Middle frontal gyrus (tissue), 1 donor: ENCODE results near the gene VSIG10L.

ENCODE experiments used
- DNase-seq: peaks from one replicate; pipeline ENCODE4 v3.0.0-alpha.2; 2015; ENCODE audit warnings: low spot score; ENCODE audit errors: extremely low spot score

VSIG10L gene

DNA sequence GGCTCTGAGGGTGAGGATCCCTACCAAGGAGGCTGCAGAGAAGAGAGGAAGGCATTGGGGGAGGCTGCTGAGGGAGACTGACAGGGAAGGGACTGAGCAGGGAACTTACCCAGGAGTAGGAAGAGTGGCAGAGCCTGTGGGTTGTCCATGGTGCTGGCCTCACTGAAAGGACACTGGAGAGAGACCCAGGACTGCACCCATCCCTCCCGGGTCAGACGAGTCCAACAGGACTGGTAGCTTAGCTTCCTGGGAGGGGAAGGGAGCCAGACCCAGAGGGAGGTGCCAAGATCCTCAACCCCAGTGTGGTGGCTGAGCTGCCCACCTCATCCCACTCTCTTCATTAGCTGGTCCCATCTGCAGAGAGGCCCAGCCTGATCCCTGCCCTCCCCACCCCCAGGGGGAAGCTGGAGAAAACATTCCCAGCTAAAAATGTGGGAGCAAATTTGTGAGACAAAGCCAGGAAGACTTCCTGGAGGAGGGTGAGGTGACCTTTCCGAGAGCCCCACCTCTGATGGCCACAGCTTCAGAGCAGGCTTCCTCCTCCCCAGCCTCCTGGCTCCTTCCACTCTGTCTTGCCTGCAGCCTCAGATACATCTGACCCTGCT lies at the start of gene VSIG10L:
TSS of gene VSIG10L (minus strand) at position 164 of the 605 bp plus-strand sequence. CDS start at position 149, 15 bp downstream.
- no peak for DNase-seq

GRCh38 chr19:51391073-51391611 lies 49.2 kb upstream of the VSIG10L start:
- DNase-seq: no peak

DNA sequence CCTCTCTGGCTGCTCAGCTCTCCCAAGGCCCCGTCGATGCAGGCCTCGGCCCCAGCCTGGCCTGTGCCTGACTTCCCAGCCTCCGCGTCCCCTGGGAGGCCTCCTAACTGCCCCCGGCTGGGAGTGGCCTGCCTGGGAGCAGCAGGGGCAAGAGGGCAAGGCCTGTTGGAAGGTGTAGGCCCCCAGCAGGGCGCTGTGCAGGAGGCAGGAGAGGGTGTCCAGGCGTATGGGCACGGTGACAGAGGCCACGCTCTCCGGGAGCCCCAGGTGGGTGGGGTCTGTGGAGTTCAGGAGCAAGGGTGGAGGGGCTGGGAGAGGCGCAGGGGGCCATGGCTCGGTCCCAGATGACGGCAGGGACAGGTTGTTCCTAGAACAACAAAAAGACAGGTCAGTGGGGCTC lies 47.2 kb upstream of the VSIG10L start:
- DNase-seq: no peak

DNA sequence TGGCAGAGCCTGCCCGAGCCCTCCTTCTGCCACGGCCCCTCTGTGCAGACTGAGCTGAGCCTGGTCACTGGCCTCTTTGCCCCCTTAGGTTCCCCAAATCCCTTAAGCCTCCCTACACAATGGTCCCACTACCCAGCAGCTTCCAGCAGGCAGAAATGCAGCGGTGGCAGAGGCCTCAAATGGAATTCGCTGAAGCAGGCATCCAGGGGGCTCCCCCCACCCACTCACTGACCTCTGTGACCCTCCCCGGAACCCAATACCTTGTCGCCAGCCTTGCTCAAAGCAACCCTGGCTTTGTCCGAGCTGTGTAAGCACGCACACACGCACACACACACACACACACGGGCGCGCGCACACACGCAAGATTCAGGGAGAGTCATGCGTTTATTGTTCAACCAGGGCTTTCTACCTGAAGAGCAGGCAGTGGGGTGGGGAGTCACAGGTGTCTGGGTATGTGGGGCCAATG lies 46.0 kb upstream of the VSIG10L start, which contains the start of gene LIM2:
TSS of gene LIM2 (minus strand) at position 51 of the 466 bp plus-strand sequence. CDS start 531 bp downstream, outside the sequence.
- no peak for DNase-seq

DNA sequence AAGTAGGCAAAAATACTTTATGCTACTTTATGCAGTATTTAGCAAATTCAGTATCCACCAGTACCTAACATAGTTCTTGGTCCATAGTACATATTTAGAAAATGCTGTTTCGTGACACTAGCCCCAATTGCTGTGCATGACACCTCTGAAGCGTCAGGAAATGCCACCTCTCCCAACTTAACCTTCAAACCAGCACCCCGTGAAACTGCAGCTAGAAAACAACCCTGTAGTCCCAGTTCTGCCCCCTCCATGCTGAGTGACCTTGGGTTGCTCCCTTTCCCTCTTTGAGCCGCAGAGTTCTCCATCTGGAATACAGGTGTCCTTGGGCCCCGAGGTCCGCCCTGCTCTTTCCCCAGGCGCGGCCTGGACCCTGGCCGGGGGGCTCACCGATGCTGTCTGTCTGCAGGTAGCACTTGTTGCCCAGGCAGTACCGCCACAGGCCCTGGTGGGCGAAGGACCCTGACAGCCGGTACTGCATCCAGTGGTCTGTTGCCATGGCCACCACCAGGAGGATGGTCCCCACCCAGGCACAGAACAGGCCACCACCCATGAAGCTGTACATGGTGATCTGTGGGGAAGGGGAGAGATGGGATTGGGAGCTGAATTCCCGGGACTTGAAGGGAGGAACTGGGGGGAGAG lies 45.1 kb upstream of the VSIG10L start:
- DNase-seq: no peak

- no peak for DNase-seq
These were observed 40.1 kb upstream of the VSIG10L start for GRCh38 chr19:51382004-51382403.

- no peak for DNase-seq
These were observed 38.4 kb upstream of the VSIG10L start for GRCh38 chr19:51380379-51380778.

DNA sequence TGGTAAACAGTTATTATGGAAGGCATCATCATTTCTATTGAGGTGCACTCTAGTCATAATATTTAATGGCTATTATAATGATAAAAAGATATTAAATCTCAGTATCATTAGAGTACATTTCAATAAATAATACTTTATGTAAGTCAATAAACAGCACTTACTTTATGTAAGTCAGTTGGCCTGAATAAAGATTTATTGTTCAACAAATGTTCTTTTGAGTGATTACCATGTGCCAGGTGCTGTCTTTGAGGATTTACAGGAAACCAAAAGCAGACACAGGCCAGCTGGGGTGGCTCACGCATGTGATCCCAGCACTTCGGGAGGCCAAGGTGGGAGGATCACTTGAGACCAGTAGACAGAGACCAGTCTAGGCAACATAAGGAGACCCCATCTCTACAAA lies 35.5 kb upstream of the VSIG10L start:
- no peak for DNase-seq

DNA sequence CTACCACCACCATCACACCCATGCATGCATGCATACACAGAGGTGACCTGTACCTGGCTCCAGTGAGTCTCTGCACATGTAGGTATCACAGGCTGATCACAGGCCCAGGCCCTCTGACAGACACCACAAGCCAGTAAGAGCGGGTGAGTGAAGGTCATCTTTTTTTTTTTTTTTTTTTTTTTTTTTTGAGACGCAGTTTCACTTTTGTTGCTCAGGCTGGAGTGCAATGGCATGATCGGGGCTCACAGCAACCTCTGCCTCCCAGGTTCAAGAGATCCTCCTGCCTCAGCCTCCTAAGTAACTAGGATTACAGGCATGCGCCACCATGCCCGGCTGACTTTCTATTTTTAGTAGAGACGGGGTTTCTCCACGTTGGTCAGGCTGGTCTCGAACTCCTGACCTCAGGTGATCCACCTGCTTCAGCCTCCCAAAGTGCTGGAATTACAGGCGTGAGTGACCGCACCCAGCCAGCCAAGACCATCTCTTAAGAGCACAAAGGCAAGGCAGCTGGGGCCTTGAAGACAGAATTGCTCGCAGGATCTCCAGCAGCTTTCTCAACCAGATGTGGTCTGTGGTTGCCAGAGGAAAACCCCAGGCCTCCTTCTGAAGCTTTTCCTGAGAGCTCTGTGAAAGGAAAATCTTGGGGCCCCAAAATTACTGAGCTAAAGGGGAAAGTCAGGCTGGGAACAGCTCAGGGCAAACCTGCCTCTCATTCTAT lies 33.7 kb upstream of the VSIG10L start:
- no peak for DNase-seq

GRCh38 chr19:51372649-51373504 lies 30.9 kb upstream of the VSIG10L start, which contains the start of gene NKG7:
Gene NKG7 (minus strand): TSS chr19:51372654. CDS start chr19:51372535, 119 bp downstream.
- DNase-seq: no peak

DNA sequence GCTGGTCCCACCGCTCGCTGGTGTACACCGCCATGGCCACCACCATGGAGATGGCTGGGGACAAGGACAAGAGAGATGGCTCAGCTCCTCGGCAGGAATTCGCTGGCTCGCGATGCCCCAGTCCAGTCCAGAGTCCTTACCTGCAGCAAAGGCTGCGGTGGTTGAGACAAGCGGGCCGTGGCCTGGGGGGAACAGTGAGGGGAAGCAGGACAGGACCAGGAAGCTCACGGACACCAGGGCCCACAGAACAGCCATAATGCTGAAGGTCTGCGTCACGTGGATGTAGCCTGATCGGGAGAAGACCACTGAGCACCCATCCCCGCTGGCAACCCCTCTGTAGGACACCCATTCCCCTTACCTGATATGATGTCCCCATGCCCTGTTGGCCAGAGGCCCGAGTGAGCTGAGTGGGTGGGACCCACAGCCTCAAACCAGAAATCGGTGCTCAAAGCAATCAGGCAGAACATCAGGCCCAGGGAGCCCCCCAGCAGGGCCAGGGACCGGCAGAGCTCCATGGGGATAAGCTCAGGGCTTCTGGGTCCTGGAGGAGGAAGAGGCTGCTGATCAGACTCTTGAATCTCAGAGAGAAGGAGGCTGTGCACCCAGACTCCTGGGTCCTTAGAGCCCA lies 30.2 kb upstream of the VSIG10L start:
- DNase-seq: no peak

- DNase-seq: no peak
These were observed 29.3 kb upstream of the VSIG10L start for GRCh38 chr19:51371186-51371690.

- no peak for DNase-seq
These were observed 28.3 kb upstream of the VSIG10L start for GRCh38 chr19:51370230-51370629.

DNA sequence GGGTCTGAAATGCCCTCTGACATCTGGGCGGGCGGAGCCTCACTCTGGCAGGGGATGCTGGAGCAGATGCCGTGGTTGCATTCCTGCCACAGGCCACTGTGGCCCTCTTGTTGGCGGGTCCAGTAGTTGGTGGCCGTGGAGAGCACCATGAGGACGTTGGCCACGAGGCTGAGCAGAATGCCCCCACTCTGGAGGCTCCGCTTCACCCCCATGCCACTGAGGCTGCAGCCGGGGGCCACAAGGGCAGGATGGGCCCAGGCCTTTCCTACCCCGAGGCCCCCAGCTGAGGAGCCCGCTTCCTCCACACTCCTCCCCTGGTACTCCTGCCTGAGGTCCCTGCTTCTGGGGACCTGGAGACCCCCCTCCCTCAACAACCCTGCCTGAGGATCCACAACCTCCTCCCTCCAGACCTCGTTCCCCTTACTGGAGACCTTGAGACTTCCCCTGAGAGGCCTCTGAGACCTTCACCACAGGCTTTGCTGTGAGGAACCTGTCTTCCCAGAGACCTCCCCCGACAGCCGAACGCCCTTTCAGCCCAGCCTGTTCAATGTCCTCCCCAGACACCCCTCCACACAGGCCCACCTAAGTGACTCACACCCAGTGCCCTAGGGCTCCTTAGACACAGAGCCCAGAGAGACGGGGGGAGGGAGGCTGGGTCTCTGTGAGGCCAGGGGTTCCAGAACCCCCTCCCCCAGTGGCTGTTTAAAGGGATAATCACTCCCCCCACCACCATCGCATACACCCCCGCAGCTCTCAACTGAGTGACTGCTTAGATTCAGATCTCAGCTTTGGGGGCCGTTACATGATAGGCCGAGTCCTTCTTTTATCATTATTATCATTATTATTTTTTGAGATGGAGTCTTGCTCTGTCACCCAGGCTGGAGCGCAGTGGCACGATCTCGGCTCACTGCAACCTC lies 26.7 kb upstream of the VSIG10L start, which contains the start of gene CLDND2:
TSS of gene CLDND2 (minus strand) at position 638 of the 917 bp plus-strand sequence. CDS start at position 212, 426 bp downstream.
- no peak for DNase-seq

- DNase-seq: peak; percentile 89
These were observed 25.8 kb upstream of the VSIG10L start for GRCh38 chr19:51367565-51368365.

GRCh38 chr19:51367255-51367564 lies 25.3 kb upstream of the VSIG10L start:
- DNase-seq: no peak

GRCh38 chr19:51366389-51367254 lies 24.7 kb upstream of the VSIG10L start:
- peak; percentile 96 for DNase-seq
